Hematopoietic multipotent progenitor cell treated with erythropoietin and hydrocortisone succinate and interleukin-3 and kit ligand, for 6 days (in vitro differentiated cells): ENCODE results near the gene TGFB1I1.
"Not testable (repeated sequence)": the region's sequence is repeated elsewhere in the genome, so short reads cannot be mapped to it uniquely, and the experiment has no call there.

ENCODE experiments used
- DNase-seq: peaks from one replicate; pipeline ENCODE4 v3.0.0-alpha.2; 2015

TGFB1I1 gene

DNA sequence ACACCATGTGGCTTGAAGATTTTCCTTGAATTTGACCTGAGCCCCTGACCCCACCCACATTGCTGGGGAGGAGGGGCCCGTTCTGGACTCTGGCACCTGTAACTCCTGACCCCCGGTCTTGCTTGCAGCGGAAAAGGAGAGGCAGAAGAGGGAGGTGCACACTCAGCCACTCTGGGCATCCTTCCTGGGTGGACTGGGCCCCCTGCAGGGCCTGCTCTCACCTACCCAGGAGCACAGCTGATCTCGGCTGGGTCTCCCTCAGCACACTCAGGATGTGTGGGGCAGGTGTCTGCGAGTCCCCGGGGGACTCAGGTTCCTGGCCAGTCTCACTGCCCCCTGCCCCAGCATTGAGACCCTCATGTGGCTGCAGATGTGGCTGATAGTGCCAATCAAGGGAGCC is 51.8 kb downstream of the TGFB1I1 start:
- not testable (repeated sequence) for DNase-seq

DNA sequence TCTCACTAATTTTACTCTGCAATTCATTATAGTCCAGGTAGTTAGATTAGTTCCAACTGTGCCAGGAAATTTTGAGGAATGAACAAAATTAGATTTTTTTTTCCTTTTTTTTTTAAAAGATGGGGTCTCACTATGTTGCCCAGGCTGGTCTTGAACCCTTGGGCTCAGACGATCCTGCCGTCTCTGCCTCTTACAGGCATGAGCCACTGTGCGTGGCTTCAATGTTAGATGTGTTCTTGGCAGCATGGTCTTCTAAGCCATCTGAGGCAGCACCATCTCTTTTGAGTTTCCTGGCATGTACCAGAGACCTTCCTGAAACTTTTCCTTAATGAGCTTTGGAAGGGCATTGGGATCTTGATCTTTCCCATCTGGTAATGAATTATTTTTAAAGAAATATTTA is 53.2 kb downstream of the TGFB1I1 start:
- no peak for DNase-seq
